ENCODE data around the gene CEP170B.

DNA sequence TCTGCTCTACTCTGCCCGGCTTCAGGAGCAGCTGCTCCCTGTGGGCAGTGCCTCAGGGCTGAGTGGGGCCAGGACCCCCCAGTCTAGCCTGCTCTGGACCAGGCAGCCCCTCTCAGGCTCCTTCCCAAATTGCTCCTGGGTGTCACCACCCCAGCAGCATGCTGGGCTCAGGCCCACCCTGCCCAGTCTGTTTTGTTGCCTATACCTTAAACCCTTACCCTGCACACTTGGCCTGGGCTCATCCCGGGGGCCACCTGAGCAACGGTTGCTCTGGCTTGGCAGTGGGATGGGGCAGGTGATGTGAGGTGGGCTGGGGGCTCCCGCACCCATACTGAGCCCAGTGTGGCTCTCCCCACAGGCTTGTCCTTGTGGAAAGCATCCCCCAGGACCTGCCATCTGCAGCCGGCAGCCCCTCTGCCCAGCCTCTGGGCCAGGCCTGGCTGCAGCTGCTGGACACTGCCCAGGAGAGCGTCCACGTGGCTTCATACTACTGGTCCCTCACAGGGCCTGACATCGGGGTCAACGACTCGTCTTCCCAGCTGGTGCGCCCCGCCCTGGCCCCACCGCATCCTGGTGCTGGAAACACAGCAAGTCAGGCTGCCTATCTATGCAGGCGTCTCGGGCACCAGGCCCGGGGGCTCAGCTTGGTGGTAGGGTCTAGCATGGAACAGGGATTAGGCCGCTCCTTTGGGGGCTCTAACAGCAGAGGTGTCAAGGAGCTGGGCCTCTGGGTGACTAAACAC lies 63.5 kb downstream of the CEP170B start:
- TF ChIP-seq POLR2A (IDR thresholded peaks at IDR 0.05) (no peak), POLR2AphosphoS5 (IDR thresholded peaks at IDR 0.05) (no peak), CTCF (IDR thresholded peaks at IDR 0.05) (no peak), EP300 (IDR thresholded peaks at IDR 0.05) (no peak)
